Measurements from ENCODE around the gene KLRK1. TPM values are rescaled to one million over a fixed set of nuclear protein-coding genes. Genes with fewer than 3 reads are reported as not detected.
"Not testable (repeated sequence)": the region's sequence is repeated elsewhere in the genome, so short reads cannot be mapped to it uniquely, and the experiment has no call there.

The KLRK1 gene
- total and polyA plus RNA-seq, 4 donors, result 0.59 to 3.5 (median 1.7) TPM

DNA sequence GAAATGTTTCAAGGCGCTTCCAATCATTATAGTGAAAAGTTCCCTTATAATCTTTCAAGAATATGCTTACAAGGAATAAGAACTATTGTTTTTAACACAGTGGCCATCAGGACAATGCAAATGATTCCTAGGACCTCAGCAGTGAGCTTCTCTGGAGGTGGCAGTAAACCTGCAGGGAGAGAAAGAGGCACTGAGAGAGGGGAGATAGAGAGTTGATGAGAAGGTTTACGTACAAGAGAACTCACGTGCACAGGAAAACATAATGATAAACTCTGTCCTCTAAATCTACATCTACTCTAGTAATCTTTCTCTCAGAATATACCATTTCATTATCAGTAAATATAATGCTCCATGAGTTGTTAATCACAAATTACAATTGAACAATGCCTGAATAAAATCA lies 19.0 kb upstream of the KLRK1 start:
- DNase-seq, result no peak
- Histone ChIP-seq H3K36me3 (ENCODE audit: control insufficient read depth in 1 of 2, insufficient read depth in 2 of 2, low read length in 1 of 2) (no peaks in the 10 kb centered on the region), H3K27me3 (ENCODE audit: control insufficient read depth in 1 of 2, insufficient read depth in 2 of 2, low read length in 1 of 2) (no peaks in the 10 kb centered on the region), H3K4me1 (ENCODE audit: control insufficient read depth in 1 of 2, insufficient read depth in 2 of 2, low read length in 2 of 2) (no peaks in the 10 kb centered on the region), H3K27ac (ENCODE audit: low read depth in 1 of 2, low read length in 2 of 2) (no peak overlapping the region), H3K4me3 (ENCODE audit: low read length in 2 of 2) (no peak overlapping the region), H3K9me3 (ENCODE audit: control insufficient read depth, low read length) (no peaks in the 10 kb centered on the region)
- ATAC-seq (ENCODE audit: low FRiP score), result no peak
- intact Hi-C loops (cut with DNase I), result no loop called here
- 50 to 55% methylated on average over 3 of the region's 3 CpGs for WGBS, 2 donors

DNA sequence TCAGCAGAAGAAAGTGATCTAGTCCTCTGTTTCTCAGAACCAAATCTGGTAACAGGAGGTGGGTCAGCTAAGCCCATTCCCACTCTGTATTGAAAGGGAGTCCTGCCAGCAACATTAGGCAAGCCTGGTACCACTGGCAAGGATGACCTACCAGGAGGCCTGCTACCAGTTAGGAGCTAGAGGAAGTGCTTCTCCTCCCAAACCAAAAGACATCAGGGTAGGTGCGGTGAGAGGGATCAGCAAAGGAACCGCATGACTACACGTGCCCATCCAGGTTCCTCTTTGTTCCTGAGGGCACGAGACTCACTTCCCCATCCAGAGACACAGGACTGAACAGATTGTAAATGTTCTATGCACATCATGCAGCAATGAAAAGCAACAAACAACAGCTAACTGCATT lies 16.9 kb upstream of the KLRK1 start:
- Histone ChIP-seq H3K4me3 (ENCODE audit: low read length in 2 of 2) (no peak overlapping the region), H3K36me3 (ENCODE audit: control insufficient read depth in 1 of 2, insufficient read depth in 2 of 2, low read length in 1 of 2) (no peaks in the 10 kb centered on the region), H3K9me3 (ENCODE audit: control insufficient read depth, low read length) (no peaks in the 10 kb centered on the region), H3K27me3 (ENCODE audit: control insufficient read depth in 1 of 2, insufficient read depth in 2 of 2, low read length in 1 of 2) (no peaks in the 10 kb centered on the region), H3K27ac (ENCODE audit: low read depth in 1 of 2, low read length in 2 of 2) (no peak overlapping the region), H3K4me1 (ENCODE audit: control insufficient read depth in 1 of 2, insufficient read depth in 2 of 2, low read length in 2 of 2) (no peaks in the 10 kb centered on the region)
- WGBS, 2 donors, result 72 to 76% methylated on average over 4 of the region's 4 CpGs
- DNase-seq (peak in 1 of 2 donors; percentile 66), ATAC-seq (ENCODE audit: low FRiP score) (peak; percentile 36)
- intact Hi-C loops (cut with DNase I), result no loop called here

DNA sequence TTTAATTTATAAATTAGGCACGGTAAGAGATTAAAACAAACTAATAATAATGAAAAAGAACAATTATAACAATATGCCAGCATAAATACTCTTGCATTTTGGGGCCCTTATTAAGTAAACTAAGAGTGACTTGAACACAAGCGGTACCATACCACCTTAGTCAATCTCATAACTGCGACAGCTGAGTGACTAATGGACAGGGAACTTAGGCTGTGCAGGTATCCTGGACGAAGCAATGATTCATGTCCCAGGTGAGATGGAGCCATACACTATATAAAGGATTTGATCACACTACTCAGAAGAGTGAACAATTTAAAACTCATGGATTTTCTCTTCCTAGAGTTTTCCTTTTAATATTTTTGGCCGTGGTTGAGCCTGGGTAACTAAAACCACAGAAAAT lies 15.5 kb upstream of the KLRK1 start:
- DNase-seq, result no peak
- Histone ChIP-seq H3K27me3 (ENCODE audit: control insufficient read depth in 1 of 2, insufficient read depth in 2 of 2, low read length in 1 of 2) (no peaks in the 10 kb centered on the region), H3K36me3 (ENCODE audit: control insufficient read depth in 1 of 2, insufficient read depth in 2 of 2, low read length in 1 of 2) (no peaks in the 10 kb centered on the region), H3K9me3 (ENCODE audit: control insufficient read depth, low read length) (no peaks in the 10 kb centered on the region), H3K4me3 (ENCODE audit: low read length in 2 of 2) (no peak overlapping the region), H3K4me1 (ENCODE audit: control insufficient read depth in 1 of 2, insufficient read depth in 2 of 2, low read length in 2 of 2) (no peaks in the 10 kb centered on the region), H3K27ac (ENCODE audit: low read depth in 1 of 2, low read length in 2 of 2) (no peak overlapping the region)
- ATAC-seq (ENCODE audit: low FRiP score), result no peak
- intact Hi-C loops (cut with DNase I), result no loop called here
- WGBS, 2 donors, result 87 to 92% methylated on average over 5 of the region's 5 CpGs

DNA sequence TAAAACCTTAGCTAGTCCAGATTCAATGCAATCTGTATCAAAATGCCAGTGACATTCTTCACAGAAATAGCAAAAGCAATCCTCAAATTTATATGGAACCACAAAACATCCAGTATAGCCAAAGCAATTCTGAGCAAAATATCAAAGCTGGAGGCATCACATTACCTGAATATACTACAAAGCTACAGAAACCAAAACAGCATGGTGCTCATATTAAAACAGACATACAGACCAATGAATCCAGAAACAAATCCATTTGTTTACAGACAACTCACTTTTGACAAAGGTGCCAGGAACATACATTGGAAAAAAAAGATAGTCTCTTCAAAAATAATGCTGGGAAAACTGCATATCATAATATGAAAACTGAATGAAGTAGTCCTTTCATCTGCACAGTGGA lies 15.0 kb upstream of the KLRK1 start:
- Histone ChIP-seq H3K36me3 (ENCODE audit: control insufficient read depth in 1 of 2, insufficient read depth in 2 of 2, low read length in 1 of 2) (no peaks in the 10 kb centered on the region), H3K4me1 (ENCODE audit: control insufficient read depth in 1 of 2, insufficient read depth in 2 of 2, low read length in 2 of 2) (no peaks in the 10 kb centered on the region), H3K27ac (ENCODE audit: low read depth in 1 of 2, low read length in 2 of 2) (no peak overlapping the region), H3K9me3 (ENCODE audit: control insufficient read depth, low read length) (no peaks in the 10 kb centered on the region), H3K4me3 (ENCODE audit: low read length in 2 of 2) (no peak overlapping the region), H3K27me3 (ENCODE audit: control insufficient read depth in 1 of 2, insufficient read depth in 2 of 2, low read length in 1 of 2) (no peaks in the 10 kb centered on the region)
- DNase-seq (no peak), ATAC-seq (ENCODE audit: low FRiP score) (no peak)
- intact Hi-C loops (cut with DNase I), result no loop called here

DNA sequence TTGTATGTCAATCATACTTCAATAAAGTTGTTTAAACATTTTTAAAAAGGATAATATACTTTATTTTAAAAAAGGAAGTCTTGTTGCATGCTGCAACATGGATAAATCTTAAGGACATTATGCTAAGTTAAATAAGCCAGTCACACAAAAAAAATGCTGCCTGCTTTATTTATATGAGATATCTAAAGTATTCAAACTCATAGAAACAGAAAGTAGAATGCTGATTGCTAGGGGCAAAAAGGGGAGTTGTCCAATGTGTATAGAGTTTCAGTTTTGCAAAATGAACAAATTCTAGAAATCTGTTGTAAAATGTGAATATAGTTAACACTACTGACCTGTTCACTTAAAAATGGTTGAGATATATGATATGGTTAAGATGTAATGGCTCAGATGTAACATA lies 11.0 kb upstream of the KLRK1 start:
- intact Hi-C loops (cut with DNase I), result no loop called here
- no peak for ATAC-seq (ENCODE audit: low FRiP score)
- Histone ChIP-seq H3K27ac (ENCODE audit: low read depth in 1 of 2, low read length in 2 of 2) (no peak overlapping the region), H3K27me3 (ENCODE audit: control insufficient read depth in 1 of 2, insufficient read depth in 2 of 2, low read length in 1 of 2) (no peaks in the 10 kb centered on the region), H3K4me1 (ENCODE audit: control insufficient read depth in 1 of 2, insufficient read depth in 2 of 2, low read length in 2 of 2) (no peaks in the 10 kb centered on the region), H3K4me3 (ENCODE audit: low read length in 2 of 2) (no peak overlapping the region), H3K36me3 (ENCODE audit: control insufficient read depth in 1 of 2, insufficient read depth in 2 of 2, low read length in 1 of 2) (no peaks in the 10 kb centered on the region), H3K9me3 (ENCODE audit: control insufficient read depth, low read length) (no peaks in the 10 kb centered on the region)
- DNase-seq, result no peak

DNA sequence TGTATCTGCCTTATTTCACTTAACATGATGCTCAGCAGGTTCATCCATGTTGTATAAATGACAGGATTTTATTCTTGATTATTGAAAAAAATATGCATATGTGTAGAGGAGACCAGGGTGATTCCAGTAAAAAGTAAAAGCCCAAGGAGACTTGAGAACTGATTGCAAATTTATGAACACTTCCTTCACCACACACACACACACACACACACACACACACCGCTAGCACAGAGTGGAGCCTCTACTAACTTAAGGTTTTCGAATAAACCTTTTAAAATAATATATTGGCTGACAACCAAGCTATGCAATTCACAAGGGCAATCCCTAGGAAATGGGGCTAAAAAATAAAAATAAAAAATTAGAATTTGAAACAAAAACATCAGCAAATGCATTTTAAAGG lies 8.3 kb upstream of the KLRK1 start:
- H3K36me3 ChIP-seq (ENCODE audit: control insufficient read depth in 1 of 2, insufficient read depth in 2 of 2, low read length in 1 of 2), result no peaks in the 10 kb centered on the region
- WGBS, 2 donors, result 49 to 59% methylated on average over 2 of the region's 2 CpGs
- ATAC-seq (ENCODE audit: low FRiP score) (no peak), DNase-seq (no peak)
- H3K9me3 ChIP-seq (ENCODE audit: control insufficient read depth, low read length), result no peaks in the 10 kb centered on the region
- no peak overlapping the region for H3K4me3 ChIP-seq (ENCODE audit: low read length in 2 of 2)
- no peaks in the 10 kb centered on the region for H3K4me1 ChIP-seq (ENCODE audit: control insufficient read depth in 1 of 2, insufficient read depth in 2 of 2, low read length in 2 of 2)
- intact Hi-C loops (cut with DNase I), result no loop called here
- no peaks in the 10 kb centered on the region for H3K27me3 ChIP-seq (ENCODE audit: control insufficient read depth in 1 of 2, insufficient read depth in 2 of 2, low read length in 1 of 2)
- H3K27ac ChIP-seq (ENCODE audit: low read depth in 1 of 2, low read length in 2 of 2), result no peak overlapping the region

DNA sequence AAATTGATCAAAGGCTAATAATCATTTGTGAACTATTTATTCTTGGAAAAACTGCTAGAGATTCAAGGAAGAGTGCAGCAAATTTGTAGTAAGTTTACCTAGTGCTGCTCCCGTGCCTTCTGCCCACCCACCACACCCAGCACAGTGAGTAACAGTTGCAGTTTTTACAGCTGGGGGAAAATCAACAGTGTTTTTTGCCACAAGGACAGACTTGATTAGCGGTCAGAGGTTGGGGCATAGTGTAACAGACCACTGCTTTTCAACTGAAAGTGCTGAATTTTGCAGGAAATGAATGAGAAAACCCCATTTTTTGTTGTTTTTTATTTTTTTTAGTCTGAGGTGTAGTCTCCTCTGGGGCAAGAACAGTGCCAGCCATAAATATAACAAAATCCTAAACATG lies 7.5 kb upstream of the KLRK1 start:
- DNase-seq (no peak), ATAC-seq (ENCODE audit: low FRiP score) (no peak)
- no peak overlapping the region for H3K27ac ChIP-seq (ENCODE audit: low read depth in 1 of 2, low read length in 2 of 2)
- H3K4me1 ChIP-seq (ENCODE audit: control insufficient read depth in 1 of 2, insufficient read depth in 2 of 2, low read length in 2 of 2), result no peaks in the 10 kb centered on the region
- no peaks in the 10 kb centered on the region for H3K9me3 ChIP-seq (ENCODE audit: control insufficient read depth, low read length)
- intact Hi-C loops (cut with DNase I), result no loop called here
- H3K36me3 ChIP-seq (ENCODE audit: control insufficient read depth in 1 of 2, insufficient read depth in 2 of 2, low read length in 1 of 2), result no peaks in the 10 kb centered on the region
- 21 to 54% methylated on average over 2 of the region's 2 CpGs for WGBS, 2 donors
- no peaks in the 10 kb centered on the region for H3K27me3 ChIP-seq (ENCODE audit: control insufficient read depth in 1 of 2, insufficient read depth in 2 of 2, low read length in 1 of 2)
- no peak overlapping the region for H3K4me3 ChIP-seq (ENCODE audit: low read length in 2 of 2)

DNA sequence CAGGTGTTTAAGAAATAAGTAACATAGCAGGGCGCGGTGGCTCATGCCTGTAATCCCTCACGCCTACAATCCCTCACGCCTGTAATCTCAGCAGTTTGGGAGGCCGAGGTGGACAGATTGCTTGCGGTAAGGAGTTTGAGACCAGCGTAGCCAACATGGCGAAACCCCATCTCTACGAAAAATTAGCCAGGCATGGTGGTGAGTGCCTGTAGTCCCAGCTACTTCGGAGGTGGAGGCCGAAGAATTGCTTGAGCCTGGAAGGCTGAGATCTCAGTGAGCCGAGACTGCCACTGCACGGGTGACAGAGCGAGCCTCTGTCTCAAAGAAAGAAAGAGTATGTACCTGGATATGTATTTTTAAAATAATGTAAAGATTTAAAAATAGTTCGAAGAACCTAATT lies 6.3 kb upstream of the KLRK1 start:
- H3K27ac ChIP-seq (ENCODE audit: low read depth in 1 of 2, low read length in 2 of 2); DNase-seq; H3K4me1 ChIP-seq (ENCODE audit: control insufficient read depth in 1 of 2, insufficient read depth in 2 of 2, low read length in 2 of 2); H3K27me3 ChIP-seq (ENCODE audit: control insufficient read depth in 1 of 2, insufficient read depth in 2 of 2, low read length in 1 of 2); H3K9me3 ChIP-seq (ENCODE audit: control insufficient read depth, low read length); ATAC-seq (ENCODE audit: low FRiP score); H3K36me3 ChIP-seq (ENCODE audit: control insufficient read depth in 1 of 2, insufficient read depth in 2 of 2, low read length in 1 of 2); H3K4me3 ChIP-seq (ENCODE audit: low read length in 2 of 2); intact Hi-C loops (cut with DNase I): not testable (repeated sequence)
- WGBS, 2 donors, result 76 to 85% methylated on average over 15 of the region's 15 CpGs

DNA sequence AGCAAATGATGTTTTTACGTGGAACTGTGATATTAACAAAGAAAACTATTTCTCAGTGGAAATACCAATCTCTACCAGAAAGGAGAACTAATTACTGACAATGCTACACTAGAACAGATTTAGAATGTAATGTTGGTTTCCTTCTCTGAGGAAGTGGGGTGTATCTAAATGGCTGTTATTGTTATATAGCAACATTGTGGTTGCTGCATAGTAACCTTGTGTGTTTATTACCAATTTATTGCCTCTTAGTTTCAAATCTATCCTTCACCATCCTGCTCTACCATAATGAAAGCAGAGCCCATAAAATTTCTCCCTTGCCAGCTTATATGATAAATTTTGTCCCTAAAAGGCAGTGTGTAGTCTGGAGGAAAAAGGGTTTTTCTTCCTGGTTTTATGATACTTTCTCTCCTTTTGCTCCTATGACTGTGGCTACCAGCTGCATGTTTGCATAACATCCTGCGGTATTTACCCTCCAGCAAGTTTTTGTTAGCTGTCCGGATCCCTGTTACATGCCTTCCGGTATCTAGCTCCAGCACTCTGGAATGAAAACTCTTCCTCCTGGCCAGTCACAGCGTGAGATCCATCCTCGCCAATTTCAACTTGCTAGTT lies 5.7 kb upstream of the KLRK1 start:
- H3K27me3 ChIP-seq (ENCODE audit: control insufficient read depth in 1 of 2, insufficient read depth in 2 of 2, low read length in 1 of 2), result no peaks in the 10 kb centered on the region
- 11 to 14% methylated on average over 6 of the region's 6 CpGs for WGBS, 2 donors
- no peaks in the 10 kb centered on the region for H3K4me1 ChIP-seq (ENCODE audit: control insufficient read depth in 1 of 2, insufficient read depth in 2 of 2, low read length in 2 of 2)
- no peaks in the 10 kb centered on the region for H3K36me3 ChIP-seq (ENCODE audit: control insufficient read depth in 1 of 2, insufficient read depth in 2 of 2, low read length in 1 of 2)
- no peak overlapping the region for H3K4me3 ChIP-seq (ENCODE audit: low read length in 2 of 2)
- H3K9me3 ChIP-seq (ENCODE audit: control insufficient read depth, low read length), result no peaks in the 10 kb centered on the region
- intact Hi-C loops (cut with DNase I), result no loop called here
- ATAC-seq (ENCODE audit: low FRiP score) (peak; percentile 38), DNase-seq (no peak)
- no peak overlapping the region for H3K27ac ChIP-seq (ENCODE audit: low read depth in 1 of 2, low read length in 2 of 2)

Data from aorta (tissue), 5 donors.